NB4 (cell line): Measurements from ENCODE around the gene TERT.

Experiments used
- DNase-seq: peaks from one replicate; pipeline ENCODE4 v3.0.0; 2010; ENCODE audit warnings: low read depth
- H3K4me3 ChIP-seq: one replicate; pipeline ENCODE4 v1.5.1; 2011; ENCODE audit warnings: mild to moderate bottlenecking, low read depth, low read length, moderate library complexity
- CTCF ChIP-seq: IDR thresholded peaks from one replicate; pipeline ENCODE4 v1.5.1; 2012; ENCODE audit warnings: low read depth, low read length
- MAX ChIP-seq: IDR thresholded peaks from 2 replicates; pipeline ENCODE4 v1.6.1; 2011; ENCODE audit warnings: low read depth, low read length
- MYC ChIP-seq: IDR thresholded peaks from 2 replicates; pipeline ENCODE4 v1.6.1; 2011; ENCODE audit warnings: low read depth, low read length
- POLR2A ChIP-seq: IDR thresholded peaks from 2 replicates; pipeline ENCODE4 v1.6.1; 2011; ENCODE audit warnings: mild to moderate bottlenecking; ENCODE audit not compliant: insufficient read length; ENCODE audit errors: extremely low read depth

The TERT gene

GRCh38 chr5:1281038-1281882 lies 13.6 kb downstream of the TERT start:
- H3K4me3 ChIP-seq, result no peak overlapping the region
- TF ChIP-seq MYC, result no peak
- TF ChIP-seq MAX, result no peak
- TF ChIP-seq POLR2A, result no peak
- no peak for TF ChIP-seq CTCF
- no peak for DNase-seq

- no peak for DNase-seq
- H3K4me3 ChIP-seq, result no peak overlapping the region
- TF ChIP-seq POLR2A, result no peak
- TF ChIP-seq CTCF, result no peak
- TF ChIP-seq MAX, result no peak
- TF ChIP-seq MYC, result no peak
Measured at GRCh38 chr5:1280177-1281037, 14.5 kb downstream of the TERT start.

- DNase-seq, result no peak
- H3K4me3 ChIP-seq, result no peak overlapping the region
- no peak for TF ChIP-seq MAX
- TF ChIP-seq POLR2A, result no peak
- TF ChIP-seq MYC, result no peak
- TF ChIP-seq CTCF, result no peak
Measured at GRCh38 chr5:1279443-1280151, 15.3 kb downstream of the TERT start.

- H3K4me3 ChIP-seq, result no peak overlapping the region
- TF ChIP-seq POLR2A (no peak), MYC (no peak)
- DNase-seq, result no peak
Measured at GRCh38 chr5:1278656-1279442, 16.0 kb downstream of the TERT start.

- DNase-seq, result no peak
- TF ChIP-seq MYC (no peak), MAX (no peak), CTCF (no peak), POLR2A (no peak)
- no peak overlapping the region for H3K4me3 ChIP-seq
Measured at GRCh38 chr5:1278216-1278615, 16.7 kb downstream of the TERT start.
